Measurements from ENCODE around the gene PAIP1.
"Not testable (repeated sequence)": the region's sequence is repeated elsewhere in the genome, so short reads cannot be mapped to it uniquely, and the experiment has no call there.

Gene PAIP1

DNA sequence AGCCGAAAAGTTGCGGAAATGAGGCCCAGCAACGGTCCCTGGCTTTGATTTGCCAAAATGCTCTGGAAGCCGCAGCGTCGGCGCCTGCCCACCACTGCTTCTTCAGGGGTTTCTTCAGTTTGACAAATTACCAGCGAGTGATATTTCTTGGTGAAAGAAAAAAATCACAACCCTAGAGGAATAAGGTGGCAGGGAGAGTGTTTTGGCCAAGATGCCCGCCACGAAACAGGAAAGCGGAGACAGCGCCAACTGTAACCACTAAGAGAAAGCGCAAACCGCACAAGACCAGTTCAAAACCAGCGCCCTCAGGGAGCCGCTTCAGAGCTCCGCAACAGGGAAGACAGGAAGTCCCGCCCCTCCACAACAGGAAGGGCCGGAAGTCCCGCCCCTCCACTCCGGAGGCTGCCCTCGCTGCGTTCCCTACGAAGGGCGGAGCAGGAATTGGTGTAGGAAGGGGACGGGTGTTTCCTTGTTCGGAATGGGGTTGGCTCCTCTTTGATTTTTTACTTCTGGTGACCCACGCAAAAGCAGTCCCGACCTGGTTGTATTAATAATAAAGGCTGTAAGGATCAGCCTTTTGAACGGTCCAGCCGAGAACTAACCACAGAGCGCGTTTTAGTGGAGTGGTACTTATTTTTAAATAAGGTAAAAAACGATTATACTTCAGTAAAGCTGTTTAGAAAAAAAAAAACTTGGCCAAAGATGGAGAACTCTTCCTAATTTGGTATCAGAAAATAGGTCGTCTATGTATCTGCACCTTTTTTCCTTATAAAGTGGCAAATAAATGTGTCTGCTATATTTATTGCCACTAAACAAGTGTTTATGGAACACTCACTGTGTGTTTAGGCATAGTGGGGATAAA, 41.8 kb downstream of the PAIP1 start, which contains the start of gene C5orf34:
Gene C5orf34, minus strand, starts transcription at position 333 of the 862 bp plus-strand sequence. CDS start 5,809 bp downstream, outside the sequence.
- DNase-seq: no peak

DNA sequence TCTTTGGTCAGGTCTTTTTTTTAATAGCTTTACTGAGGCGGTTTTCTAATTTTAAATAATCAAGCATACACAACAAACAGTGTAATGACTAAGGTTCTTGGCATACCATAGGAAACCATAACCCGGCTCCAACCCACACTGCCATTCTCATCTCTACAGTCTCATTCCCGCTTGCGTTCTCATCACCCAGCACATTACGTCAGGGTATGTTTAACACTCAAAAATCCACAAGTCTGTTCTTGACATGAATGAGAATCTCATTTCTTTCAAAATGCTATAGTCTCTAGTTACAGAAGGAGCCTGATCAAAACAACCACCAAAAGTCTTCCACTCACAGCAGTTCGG, 42.4 kb downstream of the PAIP1 start:
- no peak for DNase-seq

DNA sequence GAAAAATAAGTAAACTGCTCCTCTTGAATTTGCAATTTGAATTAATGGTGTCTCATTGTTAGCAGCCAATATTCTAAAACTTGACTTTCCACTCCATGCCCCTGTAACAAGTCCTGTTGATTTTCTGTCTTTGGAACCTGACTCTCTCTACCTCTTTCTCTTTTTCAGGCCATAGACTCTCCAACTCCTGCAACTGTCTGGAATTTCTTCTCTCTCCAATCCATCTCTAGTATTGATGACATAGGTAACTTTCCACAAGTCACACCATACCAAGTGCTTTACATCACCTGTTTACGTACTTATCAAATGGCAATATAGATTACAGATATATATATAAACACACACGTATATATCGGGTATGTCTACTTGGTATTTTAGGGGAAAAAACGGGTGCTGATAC, 42.9 kb downstream of the PAIP1 start:
- DNase-seq: no peak

DNA sequence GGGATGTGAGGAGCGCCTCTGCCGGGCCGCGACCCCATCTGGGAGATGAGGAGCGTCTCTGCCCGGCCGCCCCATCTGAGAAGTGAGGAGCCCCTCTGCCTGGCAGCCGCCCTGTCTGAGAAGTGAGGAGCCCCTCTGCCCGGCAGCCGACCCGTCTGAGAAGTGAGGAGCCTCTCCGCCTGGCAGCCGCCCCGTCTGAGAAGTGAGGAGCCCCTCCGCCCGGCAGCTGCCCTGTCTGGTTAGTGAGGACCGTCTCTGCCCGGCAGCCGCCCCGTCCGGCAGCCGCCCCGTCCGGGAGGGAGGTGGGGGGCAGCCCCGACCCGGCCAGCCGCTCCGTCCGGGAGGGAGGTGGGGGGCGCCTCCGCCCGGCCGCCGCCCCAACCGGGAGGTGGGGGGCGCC, 45.8 kb downstream of the PAIP1 start:
- not testable (repeated sequence) for DNase-seq

DNA sequence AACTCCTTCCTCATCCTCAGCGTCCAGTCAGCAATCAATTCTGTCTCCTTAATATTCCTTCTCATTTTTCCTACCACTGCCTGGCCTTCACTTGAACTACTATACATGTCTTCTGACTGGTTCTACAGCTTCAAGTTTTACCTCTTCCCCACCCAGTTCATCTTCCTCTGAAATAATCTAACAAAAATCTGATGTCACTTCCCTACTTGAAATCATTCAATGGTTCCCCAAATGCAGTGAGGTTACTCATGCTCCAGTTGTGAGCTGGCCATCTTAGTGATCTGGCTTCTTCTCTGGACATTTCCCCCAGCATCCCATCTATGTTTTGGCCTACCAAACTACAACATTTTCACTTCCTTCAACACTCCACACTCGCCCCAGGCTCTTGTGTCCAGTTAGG, 58.3 kb downstream of the PAIP1 start:
- DNase-seq: no peak

DNA sequence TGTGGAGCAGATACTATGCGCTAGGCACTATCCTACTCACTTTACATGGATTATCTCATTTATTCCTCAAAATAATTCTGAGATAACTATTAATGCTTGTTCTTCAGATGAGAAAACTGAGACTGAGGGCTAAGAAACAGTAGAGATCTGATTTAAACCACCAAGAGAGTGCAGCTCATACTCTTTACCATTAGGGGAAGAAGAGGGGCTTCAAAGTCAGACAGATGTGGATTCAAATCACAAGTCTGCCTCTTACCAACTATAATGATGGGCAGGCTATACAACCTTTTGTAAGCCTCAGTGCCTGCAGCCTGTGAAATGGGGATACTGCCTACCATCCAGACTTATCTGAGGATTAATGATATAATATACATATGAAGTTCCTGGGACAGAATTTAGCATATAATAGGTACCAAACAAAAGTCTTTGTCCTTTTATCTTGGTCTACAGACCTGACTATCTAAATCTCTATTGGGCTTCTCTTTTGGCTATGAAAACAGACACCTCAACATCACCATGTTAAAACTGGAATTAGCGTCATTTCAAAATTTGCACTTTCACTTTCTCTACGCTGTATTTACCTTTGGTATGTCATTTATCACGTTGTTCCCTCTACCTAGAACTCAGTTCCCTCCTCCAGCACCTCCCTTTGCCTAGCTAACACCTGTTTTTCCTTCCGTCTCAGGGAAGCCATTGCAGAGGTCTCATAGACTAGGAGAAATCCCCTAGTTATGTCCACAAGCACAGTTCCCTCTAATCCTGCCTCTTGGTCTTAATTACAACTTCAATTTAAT, 59.4 kb downstream of the PAIP1 start:
- no peak for DNase-seq

DNA sequence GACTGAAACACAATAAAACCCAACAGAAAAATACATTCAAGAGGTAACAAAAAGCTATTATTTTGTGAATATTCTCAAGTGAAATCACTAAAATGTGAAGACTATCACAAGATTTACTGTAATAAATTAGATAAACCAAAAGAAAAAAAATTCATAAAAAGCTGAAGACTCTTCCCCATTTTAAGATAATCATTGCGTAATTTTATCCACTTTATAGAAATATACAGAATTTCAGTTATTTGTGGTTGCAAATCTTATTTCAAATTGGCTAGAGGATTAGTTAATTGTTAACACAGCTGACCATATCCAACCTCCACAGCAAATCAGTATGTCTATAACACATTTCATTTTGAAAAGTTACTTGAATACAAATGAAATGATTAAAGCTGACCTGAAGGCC, 65.6 kb downstream of the PAIP1 start:
- no peak for DNase-seq

DNA sequence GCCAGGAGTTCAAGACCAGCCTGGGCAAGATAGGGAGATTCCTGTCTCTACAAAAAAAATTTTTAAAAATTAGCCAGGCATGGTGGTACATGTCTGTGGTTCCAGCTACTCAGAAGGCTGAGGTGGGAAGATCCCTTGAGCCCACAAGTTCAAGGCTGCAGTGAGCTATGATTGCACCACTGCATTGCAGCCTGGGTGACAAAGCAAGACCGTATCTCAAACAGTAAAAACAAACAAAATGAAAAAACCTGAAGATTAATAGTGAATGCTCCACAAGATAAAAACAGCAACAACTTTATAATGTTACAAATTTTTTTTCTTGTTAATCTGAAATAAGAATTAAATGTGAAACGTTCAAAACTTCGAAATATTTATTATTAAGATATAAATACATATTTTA, 70.5 kb downstream of the PAIP1 start:
- DNase-seq: no peak

DNA sequence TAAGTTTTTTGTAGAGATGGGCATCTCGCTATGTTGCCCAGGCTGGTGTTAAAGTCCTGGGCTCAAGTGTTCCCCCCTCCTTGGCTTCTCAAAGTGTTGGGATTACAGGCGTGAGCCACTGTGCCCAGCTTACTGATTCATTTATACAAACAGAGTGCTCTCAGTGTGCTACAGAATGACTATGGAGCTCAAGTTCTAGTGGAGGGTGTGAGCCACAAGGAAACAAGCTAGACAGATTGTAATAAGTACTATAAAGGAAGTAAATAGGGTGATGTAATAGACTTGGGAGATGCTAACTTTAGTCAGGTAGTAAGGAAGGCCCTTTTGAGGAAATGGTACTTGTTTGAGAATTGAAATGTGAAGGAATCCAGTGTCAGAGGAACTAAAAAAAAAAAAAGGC, 71.5 kb downstream of the PAIP1 start:
- DNase-seq: no peak

DNA sequence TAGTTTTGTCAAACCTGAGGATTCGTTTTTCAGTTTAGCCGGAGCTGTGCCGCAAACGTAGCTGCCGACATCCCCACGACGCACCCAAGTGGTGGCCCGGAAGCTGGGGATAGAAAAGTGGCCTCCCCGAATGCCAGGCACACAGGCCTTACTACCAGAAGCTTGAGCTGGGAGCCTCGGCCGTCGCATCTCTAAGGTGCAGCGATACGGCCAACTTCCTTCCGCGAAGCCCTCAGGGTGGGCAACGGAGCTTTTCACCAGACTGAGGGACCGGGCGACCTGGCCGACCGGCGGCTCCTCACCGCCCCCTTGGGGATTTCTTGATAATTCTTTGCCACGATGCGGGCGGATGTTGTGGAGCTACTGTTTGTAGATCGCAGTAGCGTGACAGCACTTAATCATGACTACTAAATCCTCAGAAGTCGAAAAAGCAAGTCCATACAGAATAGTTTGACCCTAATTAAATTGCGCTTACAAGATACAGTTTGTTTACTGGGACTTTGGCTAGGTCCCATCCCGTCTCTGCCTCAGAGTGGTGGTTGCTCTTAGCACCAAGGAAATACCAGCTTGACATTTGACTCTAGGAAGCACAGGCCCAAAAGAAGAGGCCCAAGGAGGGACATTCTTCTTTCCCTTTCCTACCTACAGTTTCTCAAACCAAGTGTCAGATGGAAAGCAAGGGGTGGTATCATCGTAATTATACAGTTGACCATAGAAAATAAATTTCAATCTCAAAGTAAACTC, 72.6 kb downstream of the PAIP1 start:
- DNase-seq: no peak

DNA sequence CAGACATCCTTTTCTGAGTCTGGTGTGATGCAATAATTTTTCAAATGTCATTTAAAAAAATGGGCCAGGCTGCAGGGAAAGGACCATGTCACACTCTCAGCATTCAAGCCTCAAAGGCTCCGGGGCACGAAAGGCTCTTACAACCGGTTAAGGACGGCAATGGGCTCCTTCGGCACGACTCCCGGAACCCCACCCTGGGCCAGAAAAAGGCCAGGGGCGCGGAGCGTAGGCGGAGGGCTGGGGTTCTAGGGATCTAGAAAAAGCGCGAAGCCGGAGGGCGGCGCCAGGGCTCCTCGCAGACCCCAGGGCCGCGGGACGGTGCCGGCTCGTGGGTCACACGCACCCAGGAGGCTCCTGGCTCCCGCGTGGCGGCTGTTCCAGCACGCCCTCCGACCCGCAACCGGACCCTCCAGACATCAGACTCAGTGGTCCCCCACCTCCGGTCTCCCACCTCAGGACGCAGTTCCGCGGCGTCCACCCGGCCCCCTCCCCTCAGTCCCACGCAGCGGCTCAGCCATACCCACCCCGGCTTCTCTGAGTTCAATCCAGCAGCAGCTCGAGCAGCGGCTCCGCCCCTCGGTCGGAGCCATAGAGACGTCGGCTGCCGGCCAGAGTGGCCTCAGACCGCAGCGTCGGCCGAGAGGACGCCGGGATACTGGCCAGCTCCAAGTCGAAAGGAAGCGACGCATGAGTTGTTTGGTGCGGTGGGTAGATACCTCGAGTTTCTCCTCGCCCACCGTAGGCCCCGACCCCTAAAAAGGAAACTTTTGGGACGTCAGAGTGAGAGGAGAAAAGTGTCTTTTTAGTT, 73.4 kb downstream of the PAIP1 start, which contains the start of gene TMEM267:
Gene TMEM267, minus strand, starts transcription at position 568 of the 808 bp plus-strand sequence. CDS start 29,896 bp downstream, outside the sequence.
- peak; percentile 81 for DNase-seq

DNA sequence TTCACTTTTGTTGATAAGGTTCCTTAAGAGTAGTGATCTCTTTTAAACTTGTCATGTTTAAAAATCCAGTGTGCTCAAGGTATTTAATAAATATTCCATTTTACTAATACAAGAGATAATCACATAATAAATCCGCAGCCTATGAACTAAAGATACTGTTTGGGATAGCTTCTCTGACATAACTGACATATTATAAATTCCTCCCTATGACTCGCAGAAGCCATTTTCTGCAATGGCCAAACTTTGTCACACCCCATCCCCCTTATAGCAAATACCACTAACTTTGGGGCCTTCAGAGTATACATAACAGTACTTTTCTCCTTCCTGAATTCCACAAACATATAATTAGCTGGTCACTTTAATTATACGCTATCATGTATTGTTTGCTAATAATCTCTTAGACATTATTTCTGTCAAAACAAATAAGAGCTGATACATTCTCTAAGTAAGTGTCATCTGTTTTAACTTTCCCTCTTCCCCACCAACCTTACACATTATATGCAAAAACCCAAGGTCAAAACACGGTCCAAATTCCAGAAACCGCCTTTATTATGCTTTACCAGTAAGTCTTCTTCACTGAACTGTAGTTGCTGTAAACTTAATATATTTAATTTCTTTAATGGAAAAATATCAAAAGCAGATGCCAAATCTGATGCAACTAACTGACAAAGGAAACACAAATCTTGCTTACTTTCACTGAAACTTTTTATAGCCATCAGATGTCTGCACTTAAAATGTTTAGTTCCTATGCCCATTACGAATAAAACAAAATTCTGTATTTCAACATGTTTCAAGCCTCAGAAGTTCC, 74.2 kb downstream of the PAIP1 start:
- no peak for DNase-seq
